IPS-18c (cell line): ENCODE measurements around the gene EP300.
A peak's percentile ranks its signal among the peaks of the same experiment; 100 is the strongest.

ENCODE experiments used
- H3K4me3 ChIP-seq: 2 replicates; pipeline ENCODE4 v1.7.0; 2013; ENCODE audit warnings: low read depth, mild to moderate bottlenecking, low read length, moderate library complexity; ENCODE audit not compliant: insufficient read depth
- H3K9me3 ChIP-seq: one replicate; pipeline ENCODE4 v1.6.1; 2013; ENCODE audit warnings: mild to moderate bottlenecking, low read length, moderate library complexity; ENCODE audit not compliant: control insufficient read depth, insufficient read depth

The EP300 gene

DNA sequence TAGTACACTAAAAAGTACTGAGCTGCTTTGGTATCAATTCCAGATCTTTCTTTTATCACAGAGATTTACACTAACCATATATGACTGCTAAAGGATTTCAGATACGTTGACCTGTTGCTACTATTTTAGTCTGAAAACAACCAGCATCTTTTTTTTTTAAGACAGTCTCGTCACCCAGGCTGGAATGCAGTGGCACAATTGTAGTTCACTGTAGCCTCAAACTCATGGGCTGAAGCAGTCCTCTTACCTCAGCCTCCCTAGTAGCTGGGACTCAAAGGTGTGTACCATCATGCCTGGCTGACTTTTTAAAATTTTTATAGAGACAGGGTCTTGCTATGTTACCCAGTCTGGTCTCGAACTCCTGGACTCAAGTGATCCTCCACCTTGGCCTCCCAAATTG lies 88.5 kb downstream of the EP300 start:
- no peak overlapping the region for H3K4me3 ChIP-seq
- H3K9me3 ChIP-seq: no peaks in the 10 kb centered on the region

GRCh38 chr22:41181349-41182241 lies 89.2 kb downstream of the EP300 start:
- H3K9me3 ChIP-seq: no peaks in the 10 kb centered on the region
- H3K4me3 ChIP-seq: no peak overlapping the region

GRCh38 chr22:41184679-41185078 lies 92.3 kb downstream of the EP300 start:
- Histone ChIP-seq H3K4me3 (no peak overlapping the region), H3K9me3 (no peaks in the 10 kb centered on the region)

- no peaks in the 10 kb centered on the region for H3K9me3 ChIP-seq
- H3K4me3 ChIP-seq: no peak overlapping the region
Observed at GRCh38 chr22:41191467-41191866, 99.1 kb downstream of the EP300 start.

- H3K9me3 ChIP-seq: no peaks in the 10 kb centered on the region
- no peak overlapping the region for H3K4me3 ChIP-seq
Observed at GRCh38 chr22:41193829-41194228, 101.4 kb downstream of the EP300 start.

- H3K4me3 ChIP-seq: peak overlapping the region; percentile 63
- no peaks in the 10 kb centered on the region for H3K9me3 ChIP-seq
Observed at GRCh38 chr22:41197038-41197972, 104.9 kb downstream of the EP300 start.

DNA sequence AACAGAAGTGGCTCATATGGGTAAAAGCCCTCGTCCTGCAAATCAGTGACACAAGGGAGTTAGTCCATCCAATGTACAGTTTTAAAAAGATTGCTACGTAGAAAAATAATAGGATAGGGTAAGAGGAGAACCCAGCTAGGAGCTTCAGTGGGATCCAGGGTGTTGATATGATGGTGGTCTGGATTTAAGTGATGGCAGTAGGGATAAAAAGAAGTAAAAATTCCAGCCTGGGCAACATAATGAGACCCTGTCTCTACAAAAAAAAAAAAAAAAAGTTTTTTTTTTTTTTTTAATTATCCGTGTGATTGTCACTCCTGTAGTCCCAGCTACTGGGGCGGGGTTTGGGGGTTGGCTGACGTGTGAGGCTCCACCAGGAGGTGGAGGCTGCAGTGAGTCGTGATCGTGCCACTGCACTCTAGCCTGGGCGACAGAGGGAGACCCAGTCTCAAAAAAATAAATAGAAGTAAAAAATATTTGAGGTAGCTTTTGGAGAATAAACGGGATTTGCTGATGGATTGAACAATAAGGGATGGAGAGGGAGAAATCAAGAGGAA lies 105.7 kb downstream of the EP300 start:
- Histone ChIP-seq H3K9me3 (no peaks in the 10 kb centered on the region), H3K4me3 (peak overlapping the region; percentile 63; the same call in 1 of the 2 replicates)

DNA sequence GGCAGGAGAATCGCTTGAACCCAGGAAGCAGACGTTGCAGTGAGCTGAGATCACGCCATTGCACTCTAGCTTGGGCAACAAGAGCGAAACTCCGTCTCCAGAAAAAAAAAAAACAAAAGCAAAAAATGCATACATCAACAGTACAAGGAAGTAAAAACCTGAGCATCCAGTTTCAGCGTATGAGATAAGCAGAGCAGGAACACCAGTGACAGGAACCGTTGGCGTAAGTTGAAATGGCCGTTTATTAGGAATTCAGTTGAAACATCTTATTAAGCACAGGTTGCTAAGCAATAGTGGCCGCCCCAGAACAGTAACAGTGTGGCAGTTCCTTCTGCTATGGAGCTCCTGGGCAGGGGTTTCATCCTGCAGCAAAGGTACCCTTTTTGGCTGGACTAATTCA lies 108.7 kb downstream of the EP300 start:
- Histone ChIP-seq H3K9me3 (no peaks in the 10 kb centered on the region), H3K4me3 (no peak overlapping the region)

GRCh38 chr22:41203118-41203517 lies 110.7 kb downstream of the EP300 start:
- Histone ChIP-seq H3K9me3 (no peaks in the 10 kb centered on the region), H3K4me3 (no peak overlapping the region)

- no peak overlapping the region for H3K4me3 ChIP-seq
- no peaks in the 10 kb centered on the region for H3K9me3 ChIP-seq
Observed at GRCh38 chr22:41204066-41204465, 111.7 kb downstream of the EP300 start.

DNA sequence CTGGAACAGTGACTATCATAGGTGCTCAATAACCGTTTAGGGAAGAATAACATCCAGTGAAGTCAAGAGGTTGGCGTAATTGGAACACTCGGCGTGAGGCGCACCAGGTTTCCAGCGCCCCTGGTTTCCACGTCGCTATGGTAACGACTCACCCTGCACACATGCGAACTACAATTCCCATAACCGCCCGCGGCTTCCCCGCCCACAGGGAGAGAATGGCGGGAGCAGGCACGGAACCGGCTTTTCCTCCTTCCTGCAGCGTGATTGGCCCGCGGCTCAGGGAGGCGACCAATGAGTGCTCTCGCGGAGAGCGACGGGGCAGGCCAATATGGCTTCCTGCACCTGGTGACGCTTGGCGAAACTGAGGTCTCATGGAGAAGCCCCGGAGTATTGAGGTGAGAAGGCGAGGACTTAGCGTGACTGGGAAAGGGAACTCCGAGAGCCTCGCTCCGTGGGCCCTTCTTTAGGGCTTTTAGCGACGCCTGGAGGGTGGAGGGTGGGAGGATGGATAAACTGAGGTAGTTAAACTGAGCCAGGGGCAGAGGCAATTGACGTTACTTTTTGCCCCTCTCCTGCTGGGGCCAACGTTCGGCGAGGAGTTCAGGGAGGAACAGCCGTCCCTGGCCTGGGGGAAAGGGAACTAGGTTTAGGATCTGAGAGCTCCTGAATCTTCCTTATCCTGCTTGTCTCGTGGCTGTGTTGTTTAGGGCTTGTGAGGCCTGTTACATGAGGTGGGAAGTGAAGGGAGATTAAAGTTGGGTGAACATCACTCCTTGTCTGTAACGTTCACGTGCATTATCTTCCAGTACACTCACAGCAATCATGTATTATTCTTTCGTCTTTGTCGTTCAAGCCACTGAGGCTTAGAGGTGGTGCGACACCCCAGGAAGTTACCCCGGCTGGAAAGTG lies 112.9 kb downstream of the EP300 start, which contains the start of gene L3MBTL2:
Gene L3MBTL2, plus strand, starts transcription at position 321 of the 909 bp plus-strand sequence. Its CDS starts 51 bp downstream, at position 372.
- peak within 1 kb of the TSS; percentile 92 for H3K4me3 ChIP-seq

DNA sequence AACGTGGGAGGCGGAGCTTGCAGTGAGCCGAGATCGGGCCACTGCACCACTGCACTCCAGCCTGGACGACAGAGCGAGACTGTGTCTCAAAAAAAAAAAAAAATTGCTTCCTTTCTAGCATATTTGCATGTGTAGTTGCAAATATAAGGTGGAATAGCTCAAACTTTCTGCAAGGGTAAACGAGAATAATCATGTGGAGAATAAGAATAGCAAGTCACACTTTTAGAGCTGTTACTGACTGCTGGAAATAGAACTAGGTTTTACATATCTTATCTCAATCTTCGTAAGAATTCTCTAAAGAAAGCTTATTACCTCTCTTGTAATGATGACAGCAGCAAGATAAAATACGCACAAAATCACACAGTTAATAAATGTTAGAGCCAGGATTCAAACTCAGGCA lies 114.3 kb downstream of the EP300 start:
- Histone ChIP-seq H3K9me3 (no peaks in the 10 kb centered on the region), H3K4me3 (no peak overlapping the region)

More for the DNA sequence above, 112.9 kb downstream of the EP300 start, which contains the start of gene L3MBTL2:
- H3K9me3 ChIP-seq: no peaks in the 10 kb centered on the region

DNA sequence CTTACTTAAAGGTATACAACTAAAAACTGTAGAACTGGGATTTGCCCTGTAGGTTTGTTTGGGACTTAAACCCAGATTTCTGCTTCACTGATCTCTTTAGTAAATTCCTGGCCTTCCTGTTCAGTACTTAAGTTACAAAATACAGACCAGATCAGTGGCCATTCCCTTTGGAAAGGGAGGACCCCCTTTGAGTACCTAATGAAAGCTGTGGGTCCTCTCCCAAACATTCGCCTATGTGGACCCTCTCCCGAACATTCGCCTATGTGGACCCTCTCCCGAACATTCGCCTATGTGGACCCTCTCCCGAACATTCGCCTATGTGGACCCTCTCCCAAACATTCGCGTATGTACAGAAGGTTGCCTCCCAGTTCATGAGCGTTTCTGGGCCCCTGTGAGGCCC lies 123.0 kb downstream of the EP300 start:
- no peaks in the 10 kb centered on the region for H3K9me3 ChIP-seq
- H3K4me3 ChIP-seq: no peak overlapping the region

DNA sequence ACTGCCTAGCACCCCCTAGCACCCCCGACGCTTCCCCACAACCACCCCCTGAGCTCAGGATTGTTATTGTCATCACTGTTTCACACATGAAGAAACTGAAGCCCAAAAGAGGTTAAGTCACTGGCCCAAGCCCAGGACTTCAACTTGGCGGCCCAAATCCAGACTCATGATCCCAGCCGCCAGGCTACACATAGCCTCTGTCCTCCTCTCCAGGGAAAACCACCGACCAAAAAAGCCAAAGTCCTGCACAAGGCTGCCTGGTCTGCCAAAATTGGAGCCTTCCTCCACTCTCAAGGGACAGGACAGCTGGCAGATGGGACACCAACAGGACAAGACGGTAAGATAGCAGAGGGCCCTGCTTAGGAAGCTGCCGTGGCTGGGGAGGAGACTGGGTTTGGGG lies 123.5 kb downstream of the EP300 start:
- Histone ChIP-seq H3K4me3 (no peak overlapping the region), H3K9me3 (no peaks in the 10 kb centered on the region)

DNA sequence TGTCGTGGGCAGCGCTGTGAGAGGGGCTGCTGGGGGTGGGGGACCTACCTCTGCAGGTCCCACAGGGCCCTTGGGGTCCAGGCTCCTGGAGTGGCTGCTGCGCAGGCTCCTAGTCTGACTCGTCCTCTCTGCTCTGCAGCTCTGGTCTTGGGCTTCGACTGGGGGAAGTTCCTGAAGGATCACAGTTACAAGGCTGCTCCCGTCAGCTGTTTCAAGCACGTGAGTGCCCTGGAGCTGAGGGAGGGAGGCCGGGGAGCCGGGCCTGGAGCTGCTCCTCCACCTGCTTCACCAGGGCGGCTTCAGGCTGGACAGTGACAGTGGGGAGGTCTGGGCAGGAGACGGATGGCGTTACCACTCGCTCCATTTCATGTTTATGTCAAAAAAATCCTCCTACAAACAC lies 124.6 kb downstream of the EP300 start:
- no peak overlapping the region for H3K4me3 ChIP-seq
- no peaks in the 10 kb centered on the region for H3K9me3 ChIP-seq

DNA sequence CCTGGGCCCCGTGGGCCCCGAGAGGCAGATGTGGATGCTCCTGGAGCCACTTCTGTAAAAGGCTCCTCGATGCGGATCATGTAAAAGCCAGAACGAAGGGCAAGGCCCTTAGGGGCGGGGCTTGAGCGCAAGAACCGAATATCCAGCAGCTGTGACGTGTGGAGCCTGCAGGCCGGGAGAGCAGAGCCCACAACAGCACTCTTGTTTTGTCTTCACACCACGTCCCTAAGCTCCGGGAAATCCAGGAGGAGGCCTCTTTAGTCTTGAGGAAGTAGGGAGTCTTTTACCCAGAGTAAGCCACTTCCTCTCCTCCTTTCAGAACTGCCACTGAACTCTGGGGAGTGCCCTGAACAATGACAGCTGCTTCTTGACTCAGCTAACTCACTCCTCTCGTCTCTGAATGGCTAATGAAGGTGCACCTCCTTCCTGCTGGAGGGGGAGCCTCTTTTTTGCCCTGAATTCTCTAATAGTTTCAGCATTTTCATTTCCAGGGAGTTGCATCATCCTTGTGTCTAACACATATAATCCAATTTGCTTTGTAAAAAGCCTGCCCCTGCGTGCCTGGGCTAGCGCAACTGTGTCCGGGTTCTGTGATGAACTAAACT lies 125.3 kb downstream of the EP300 start:
- Histone ChIP-seq H3K4me3 (no peak overlapping the region), H3K9me3 (no peaks in the 10 kb centered on the region)
